Stimulated activated CD4-positive, alpha-beta T cell treated with anti-CD3 and anti-CD28 coated beads, Interleukin-12 subunit alpha, Interleukin-12 subunit beta, amount 100 ng/mL, for 4 hours (primary cell): Measurements from ENCODE around the gene RERE.

Source experiments
- DNase-seq: peaks from one replicate; pipeline ENCODE4 v3.0.0-alpha.2; 2020

Gene RERE

GRCh38 chr1:8370046-8370881, 447.2 kb downstream of the RERE start:
- DNase-seq = no peak

- DNase-seq = no peak
These were observed 448.3 kb downstream of the RERE start for GRCh38 chr1:8368956-8369639.

GRCh38 chr1:8367571-8368194, 449.8 kb downstream of the RERE start:
- DNase-seq = no peak

- DNase-seq = no peak
These were observed 451.6 kb downstream of the RERE start for GRCh38 chr1:8365661-8366362.

- DNase-seq = no peak
These were observed 452.7 kb downstream of the RERE start for GRCh38 chr1:8364528-8365442.

GRCh38 chr1:8363767-8364301, 453.6 kb downstream of the RERE start:
- DNase-seq = no peak

- no peak for DNase-seq
These were observed 454.2 kb downstream of the RERE start for GRCh38 chr1:8363186-8363766.

- no peak for DNase-seq
These were observed 454.7 kb downstream of the RERE start for GRCh38 chr1:8362701-8363101.

GRCh38 chr1:8361198-8361849, 456.1 kb downstream of the RERE start:
- DNase-seq = no peak

GRCh38 chr1:8360493-8361197, 456.8 kb downstream of the RERE start:
- no peak for DNase-seq

GRCh38 chr1:8359617-8360481, 457.6 kb downstream of the RERE start:
- DNase-seq = no peak

- no peak for DNase-seq
These were observed 458.4 kb downstream of the RERE start for GRCh38 chr1:8358897-8359616.

- no peak for DNase-seq
These were observed 459.1 kb downstream of the RERE start for GRCh38 chr1:8358241-8358896.

- no peak for DNase-seq
These were observed 459.9 kb downstream of the RERE start for GRCh38 chr1:8357329-8358101.

- DNase-seq = no peak
These were observed 460.9 kb downstream of the RERE start for GRCh38 chr1:8356256-8357209.
